AG10803 (cell line): ENCODE data around the gene SPDEF.

Experiments
- DNase-seq: peaks from one replicate; pipeline ENCODE4 v3.0.0; 2010; ENCODE audit warnings: low read depth
- H3K4me3 ChIP-seq: 2 replicates; pipeline ENCODE4 v1.5.1; 2011; ENCODE audit warnings: mild to moderate bottlenecking, low read length, control low read depth
- CTCF ChIP-seq: conservative IDR thresholded peaks from 2 replicates; pipeline ENCODE4 v1.5.1; 2011; ENCODE audit warnings: mild to moderate bottlenecking, low read length, control low read depth, inconsistent platforms

Gene SPDEF

GRCh38 chr6:34537922-34538550 lies 18.1 kb downstream of the SPDEF start:
- no peak for TF ChIP-seq CTCF
- H3K4me3 ChIP-seq = no peak overlapping the region
- no peak for DNase-seq

GRCh38 chr6:34536959-34537848 lies 18.9 kb downstream of the SPDEF start:
- no peak overlapping the region for H3K4me3 ChIP-seq
- no peak for TF ChIP-seq CTCF
- DNase-seq = no peak

- H3K4me3 ChIP-seq = no peak overlapping the region
- no peak for DNase-seq
- TF ChIP-seq CTCF = no peak
These were observed 19.7 kb downstream of the SPDEF start for GRCh38 chr6:34536251-34536958.

GRCh38 chr6:34535646-34536045 lies 20.5 kb downstream of the SPDEF start:
- DNase-seq = no peak
- no peak overlapping the region for H3K4me3 ChIP-seq
- TF ChIP-seq CTCF = no peak

- DNase-seq = no peak
- no peak overlapping the region for H3K4me3 ChIP-seq
- no peak for TF ChIP-seq CTCF
These were observed 20.9 kb downstream of the SPDEF start for GRCh38 chr6:34535199-34535598.

- TF ChIP-seq CTCF = no peak
- no peak overlapping the region for H3K4me3 ChIP-seq
- DNase-seq = no peak
These were observed 21.5 kb downstream of the SPDEF start for GRCh38 chr6:34534656-34535055.
